Muscle of back (tissue), 11 donors: ENCODE results near the gene CRLF3. TPM values are rescaled to one million over a fixed set of nuclear protein-coding genes. Genes with fewer than 3 reads are reported as not detected.
"Not testable (repeated sequence)": the region's sequence is repeated elsewhere in the genome, so short reads cannot be mapped to it uniquely, and the experiment has no call there.

Source experiments
- DNase-seq, 3 donors: peaks; one replicate each; pipeline versions ENCODE4 v3.0.0 to v3.0.0-alpha.2; 2013
- polyA plus RNA-seq, 10 donors: library from polyadenylated mRNA; unstranded; fragments of 120-200 nt; gene quantifications; one replicate each; pipeline ENCODE4 v1.2.1, GENCODE V29; 2013; ENCODE audit not compliant: insufficient read length in 10 of 10

CRLF3 gene
- polyA plus RNA-seq, 10 donors, result 8.3 to 17.1 (median 13.1) TPM

DNA sequence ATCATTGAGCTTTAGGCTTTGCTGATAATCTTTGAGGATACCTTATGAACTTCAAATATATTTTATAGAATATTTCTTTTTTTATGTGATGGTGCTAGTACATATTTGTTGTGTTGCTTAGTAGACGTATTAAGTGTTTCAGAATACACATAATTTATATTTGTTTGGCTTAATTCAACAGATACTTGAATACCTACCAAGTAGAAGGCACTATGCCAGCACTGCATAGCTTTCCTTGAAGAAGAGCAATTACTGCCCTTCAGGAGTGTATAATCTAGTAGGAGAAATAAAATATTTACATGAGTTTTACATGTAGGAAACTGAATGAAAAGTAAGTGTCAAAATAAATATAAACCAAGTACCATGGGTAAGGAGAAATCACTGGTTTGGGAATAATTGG lies 81.8 kb downstream of the CRLF3 start:
- not testable (repeated sequence) for DNase-seq

DNA sequence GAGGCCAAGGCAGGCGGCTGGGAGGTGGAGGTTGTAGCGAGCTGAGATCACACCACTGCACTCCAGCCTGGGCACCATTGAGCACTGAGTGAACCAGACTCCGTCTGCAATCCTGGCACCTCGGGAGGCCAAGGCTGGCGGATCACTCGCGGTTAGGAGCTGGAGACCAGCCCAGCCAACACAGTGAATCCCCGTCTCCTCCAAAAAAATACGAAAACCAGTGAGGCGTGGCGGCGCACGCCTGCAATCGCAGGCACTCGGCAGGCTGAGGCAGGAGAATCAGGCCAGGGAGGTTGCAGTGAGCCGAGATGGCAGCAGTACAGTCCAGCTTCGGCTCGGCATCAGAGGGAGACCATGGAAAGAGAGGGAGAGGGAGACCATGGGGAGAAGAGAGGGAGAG lies 88.1 kb downstream of the CRLF3 start:
- not testable (repeated sequence) for DNase-seq

DNA sequence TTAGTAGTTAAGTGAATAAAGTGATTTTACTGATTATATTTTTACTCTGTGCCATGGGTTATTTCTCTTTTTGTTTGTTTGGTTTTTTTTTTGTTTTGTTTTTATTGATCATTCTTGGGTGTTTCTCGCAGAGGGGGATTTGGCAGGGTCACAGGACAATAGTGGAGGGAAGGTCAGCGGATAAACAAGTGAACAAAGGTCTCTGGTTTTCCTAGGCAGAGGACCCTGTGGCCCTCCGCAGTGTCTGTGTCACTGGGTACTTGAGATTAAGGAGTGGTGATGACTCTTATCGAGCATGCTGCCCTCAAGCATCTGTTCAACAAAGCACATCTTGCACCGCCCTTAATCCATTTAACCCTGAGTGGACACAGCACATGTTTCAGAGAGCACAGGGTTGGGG lies 88.8 kb downstream of the CRLF3 start:
- not testable (repeated sequence) for DNase-seq

DNA sequence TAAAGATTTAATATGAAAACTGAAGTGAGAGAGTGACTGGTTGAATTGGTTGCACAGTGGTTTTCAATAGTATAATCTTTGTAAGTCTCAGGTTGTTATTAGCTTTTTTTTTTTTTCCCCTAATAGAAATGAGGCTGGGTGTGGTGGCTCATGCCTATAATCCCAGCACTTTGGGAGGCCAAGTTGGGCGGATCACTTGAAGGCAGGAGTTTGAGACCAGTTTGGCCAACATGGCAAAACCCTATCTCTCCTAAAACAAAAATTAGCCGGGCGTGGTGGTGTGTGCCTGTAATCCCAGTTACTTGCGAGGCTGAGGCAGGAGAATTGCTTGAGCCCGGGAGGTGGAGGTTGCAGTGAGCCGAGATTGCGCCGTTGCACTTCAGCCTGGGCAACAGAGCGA lies 89.3 kb downstream of the CRLF3 start:
- not testable (repeated sequence) for DNase-seq

DNA sequence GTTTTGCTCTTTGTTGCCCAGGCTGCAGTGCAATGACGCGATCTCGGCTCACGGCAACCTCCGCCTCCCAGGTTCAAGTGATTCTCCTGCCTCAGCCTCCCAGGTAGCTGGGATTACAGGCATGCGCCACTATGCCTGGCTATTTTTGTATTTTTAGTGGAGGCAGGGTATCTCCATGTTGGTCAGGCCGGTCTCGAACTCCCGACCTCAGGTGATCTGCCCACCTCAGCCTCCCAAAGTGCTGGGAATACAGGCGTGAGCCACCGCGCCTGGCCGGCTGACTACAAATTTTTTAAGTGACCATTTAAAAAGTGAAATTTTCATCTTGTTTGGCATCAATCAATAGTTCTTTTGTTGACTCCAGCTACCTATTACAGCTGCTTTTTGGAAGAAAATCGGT lies 90.3 kb downstream of the CRLF3 start:
- not testable (repeated sequence) for DNase-seq

Other genes starting within 250 kb of the CRLF3 start
- gene ATAD5, start 7.3 kb upstream of the CRLF3 start, polyA plus RNA-seq, result 1 to 10 TPM; 2.0 to 5.1 (median 3.8) TPM
- 10 to 100 TPM; 10.6 to 15.0 (median 13.1) TPM for gene TEFM, start 81.5 kb upstream of the CRLF3 start, polyA plus RNA-seq
- gene ADAP2, start 97.3 kb upstream of the CRLF3 start, polyA plus RNA-seq, result 1 to 10 TPM; 4.9 to 9.3 (median 6.4) TPM
- 10 to 100 TPM in 3 of 10 donors, 1 to 10 TPM in 7; 7.6 to 11.9 (median 9.6) TPM for gene RNF135, start 146.3 kb upstream of the CRLF3 start, polyA plus RNA-seq